ENCODE results near the gene HLA-DMA. TPM values are rescaled to one million over a fixed set of nuclear protein-coding genes. Genes with fewer than 3 reads are reported as not detected.

HLA-DMA gene
- total RNA-seq, 1 experiment from 2014 or later: 22.1 TPM

DNA sequence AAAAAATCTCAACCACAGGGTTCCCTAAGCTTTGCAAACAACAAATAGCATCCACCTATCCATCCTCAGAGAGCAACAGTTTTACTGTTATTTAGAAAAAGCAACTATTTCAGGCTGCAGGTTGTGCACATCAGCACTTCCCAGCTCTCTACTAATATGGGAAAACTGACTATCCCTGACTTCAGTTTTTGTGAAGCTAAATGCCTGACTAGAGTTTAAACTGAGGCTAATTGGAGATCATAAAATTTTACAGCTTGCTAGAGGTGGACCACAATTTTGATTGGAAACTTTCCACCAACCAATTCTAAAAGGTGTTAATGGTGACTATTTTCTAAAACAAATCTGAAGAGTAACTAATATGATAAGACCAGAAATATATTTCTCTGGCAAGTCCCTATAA lies 48.9 kb downstream of the HLA-DMA start:
- no peak overlapping the region for H3K27ac ChIP-seq
- H4K20me1 ChIP-seq (ENCODE audit: insufficient read depth): no peaks in the 10 kb centered on the region
- intact Hi-C loops (cut with micrococcal nuclease; ENCODE audit: unreplicated experiment): no loop called here
- no peaks in the 10 kb centered on the region for H3K79me2 ChIP-seq (ENCODE audit: low read depth)
- no peaks in the 10 kb centered on the region for H3K27me3 ChIP-seq (ENCODE audit: insufficient read depth, low read depth)
- no peak overlapping the region for H3K4me2 ChIP-seq
- no peak overlapping the region for H3K4me3 ChIP-seq
- TF ChIP-seq, protein P1, sequence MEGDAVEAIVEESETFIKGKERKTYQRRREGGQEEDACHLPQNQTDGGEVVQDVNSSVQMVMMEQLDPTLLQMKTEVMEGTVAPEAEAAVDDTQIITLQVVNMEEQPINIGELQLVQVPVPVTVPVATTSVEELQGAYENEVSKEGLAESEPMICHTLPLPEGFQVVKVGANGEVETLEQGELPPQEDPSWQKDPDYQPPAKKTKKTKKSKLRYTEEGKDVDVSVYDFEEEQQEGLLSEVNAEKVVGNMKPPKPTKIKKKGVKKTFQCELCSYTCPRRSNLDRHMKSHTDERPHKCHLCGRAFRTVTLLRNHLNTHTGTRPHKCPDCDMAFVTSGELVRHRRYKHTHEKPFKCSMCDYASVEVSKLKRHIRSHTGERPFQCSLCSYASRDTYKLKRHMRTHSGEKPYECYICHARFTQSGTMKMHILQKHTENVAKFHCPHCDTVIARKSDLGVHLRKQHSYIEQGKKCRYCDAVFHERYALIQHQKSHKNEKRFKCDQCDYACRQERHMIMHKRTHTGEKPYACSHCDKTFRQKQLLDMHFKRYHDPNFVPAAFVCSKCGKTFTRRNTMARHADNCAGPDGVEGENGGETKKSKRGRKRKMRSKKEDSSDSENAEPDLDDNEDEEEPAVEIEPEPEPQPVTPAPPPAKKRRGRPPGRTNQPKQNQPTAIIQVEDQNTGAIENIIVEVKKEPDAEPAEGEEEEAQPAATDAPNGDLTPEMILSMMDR (conservative IDR thresholded peaks at IDR 0.05): no peak
- no peak for TF ChIP-seq EZH2 (IDR thresholded peaks at IDR 0.05; ENCODE audit: low read depth)
- no peaks in the 10 kb centered on the region for H3F3A ChIP-seq (ENCODE audit: insufficient read depth, low read depth)
- H3K9me2 ChIP-seq (ENCODE audit: insufficient read depth): no peaks in the 10 kb centered on the region
- ChIA-PET POLR2A (ENCODE audit: unreplicated experiment) (no interaction called here), CTCF (interaction anchor here (0.6 kb wide), 1 partner anchor 34 kb away, joined by 4 read pairs; no protein-coding TSS in a partner anchor)
- H3K4me1 ChIP-seq (replicated peaks; ENCODE audit: insufficient read depth): 0 out of 2 replicates have a peak, but pooled peaks cover 4% of the 10 kb centered on the region
- no peak for DNase-seq
- no peaks in the 10 kb centered on the region for H3K9me3 ChIP-seq (ENCODE audit: insufficient read depth, low read depth)
- no peak overlapping the region for H2AFZ ChIP-seq
- no TSS peak for BruUV-seq (replicated peaks)
- no peaks in the 10 kb centered on the region for H3K36me3 ChIP-seq (ENCODE audit: low read depth)

Other genes with a start within 250 kb of the HLA-DMA start
- not detected in 2 replicates for gene HLA-DQA2, start 211.7 kb downstream of the HLA-DMA start, total RNA-seq (2021)
- not detected in 2 replicates for gene HLA-DQB2, start 189.6 kb downstream of the HLA-DMA start, total RNA-seq (2021)
- 3.4 and 4.3 TPM in 2 replicates for gene HLA-DOB, start 136.1 kb downstream of the HLA-DMA start, total RNA-seq (2021)
- gene TAP2, start 114.4 kb downstream of the HLA-DMA start, total RNA-seq (2021): 70.6 and 91.2 TPM in 2 replicates
- 70.8 and 101 TPM in 2 replicates for gene PSMB8, start 109.0 kb downstream of the HLA-DMA start, total RNA-seq (2021)
- 23.1 and 23.4 TPM in 2 replicates for gene TAP1, start 99.4 kb downstream of the HLA-DMA start, total RNA-seq (2021)
- 37.6 and 48.4 TPM in 2 replicates for gene PSMB9, start 98.9 kb downstream of the HLA-DMA start, total RNA-seq (2021)
- gene HLA-DMB, start 12.1 kb downstream of the HLA-DMA start, total RNA-seq (2021): 0.73 and 1.1 TPM in 2 replicates
- 130 and 157 TPM in 2 replicates for gene BRD2, start 15.5 kb upstream of the HLA-DMA start, total RNA-seq (2021)
- not detected in 2 replicates for gene HLA-DOA, start 56.5 kb upstream of the HLA-DMA start, total RNA-seq (2021)
- not detected in 2 replicates for gene HLA-DPA1, start 120.6 kb upstream of the HLA-DMA start, total RNA-seq (2021)
- not detected in 2 replicates for gene HLA-DPB1, start 122.9 kb upstream of the HLA-DMA start, total RNA-seq (2021)
- gene COL11A2, start 239.4 kb upstream of the HLA-DMA start, total RNA-seq (2021): 2.2 and 3.4 TPM in 2 replicates
- gene RXRB, start 247.6 kb upstream of the HLA-DMA start, total RNA-seq (2021): 49.8 and 51.5 TPM in 2 replicates
- gene SLC39A7, start 247.8 kb upstream of the HLA-DMA start, total RNA-seq (2021): 96.4 and 110 TPM in 2 replicates

Measured in PC-9 (cell line).